H1 (cell line): ENCODE data around the gene CDK5RAP3. TPM values are rescaled to one million over a fixed set of nuclear protein-coding genes. Genes with fewer than 3 reads are reported as not detected.
A peak's percentile ranks its signal among the peaks of the same experiment; 100 is the strongest.

Experiments
- CTCF ChIA-PET: fragments of 300-600 bp; sonication (Branson Sonifier 250); formaldehyde crosslinking; loops from one replicate; lab custom pipeline; 2021; ENCODE audit not compliant: partially characterized antibody; lab: Charles Lee
- POLR2A ChIA-PET: fragments of 300-600 bp; sonication (Branson Sonifier 250); formaldehyde crosslinking; loops from one replicate; lab custom pipeline; 2021; ENCODE audit warnings: inconsistent platforms; ENCODE audit not compliant: partially characterized antibody; lab: Charles Lee
- DNase-seq, 2 experiments: peaks; one replicate each; pipeline versions ENCODE4 v3.0.0 to v3.0.0-alpha.2; 2010 to 2022; ENCODE audit warnings: low spot score in 2 of 2, low read depth in 1 of 2, mixed read lengths in 1 of 2
- FAIRE-seq: peaks from 2 replicates; lab custom pipeline; 2011; peaks lifted over from hg19 to GRCh38; lab: Jason Lieb, UNC
- H2AFZ ChIP-seq: 2 replicates; pipeline ENCODE4 v1.8.1; 2012; ENCODE audit warnings: low read length, inconsistent platforms
- H2AK5ac ChIP-seq: 2 replicates; pipeline ENCODE4 v1.6.1; 2013; ENCODE audit warnings: low read depth, low read length
- H2BK120ac ChIP-seq: replicated peaks from 2 replicates; pipeline ENCODE3; 2013; ENCODE audit warnings: low read depth, low read length, inconsistent platforms
- H2BK12ac ChIP-seq: 2 replicates; pipeline ENCODE4 v1.6.1; 2013; ENCODE audit warnings: low read depth, low read length
- H2BK15ac ChIP-seq: 2 replicates; pipeline ENCODE4 v1.6.1; 2013; ENCODE audit warnings: low read length
- H2BK20ac ChIP-seq: 2 replicates; pipeline ENCODE4 v1.6.1; 2013; ENCODE audit warnings: low read length
- H2BK5ac ChIP-seq: 2 replicates; pipeline ENCODE4 v1.6.1; 2013; ENCODE audit warnings: low read depth, low read length
- H3K14ac ChIP-seq: 2 replicates; pipeline ENCODE4 v1.6.1; 2013; ENCODE audit warnings: inconsistent platforms; ENCODE audit not compliant: insufficient read length
- H3K18ac ChIP-seq: 2 replicates; pipeline ENCODE4 v1.6.1; 2013; ENCODE audit warnings: low read length; ENCODE audit errors: extremely low read depth
- H3K23ac ChIP-seq: 2 replicates; pipeline ENCODE4 v1.6.1; 2013; ENCODE audit warnings: inconsistent platforms; ENCODE audit not compliant: insufficient read length
- H3K23me2 ChIP-seq: 2 replicates; pipeline ENCODE4 v1.6.1; 2013; ENCODE audit warnings: low read depth, low read length
- H3K27ac ChIP-seq: 2 replicates; pipeline ENCODE4 v1.6.1; 2011; ENCODE audit warnings: low read depth, low read length, inconsistent platforms
- H3K27me3 ChIP-seq, 4 experiments: replicated peaks in 1 of 4; 1 replicate in 1 of 4; 2 replicates in 3 of 4; pipeline versions ENCODE4 v1.6.1 to v1.8.1; 2011 to 2013; ENCODE audit warnings: low read length in 3 of 4, mild to moderate bottlenecking in 3 of 4, inconsistent platforms in 2 of 4, mixed read lengths in 2 of 4, moderate library complexity in 1 of 4; ENCODE audit not compliant: control insufficient read depth in 3 of 4, insufficient read depth in 3 of 4; ENCODE audit errors: extremely low read depth in 1 of 4
- H3K36me3 ChIP-seq, 4 experiments: 2 replicates each; pipeline versions ENCODE4 v1.6.1 to v1.8.1; 2011 to 2013; ENCODE audit warnings: mild to moderate bottlenecking in 4 of 4, low read length in 3 of 4, moderate library complexity in 2 of 4, control low read depth in 1 of 4, inconsistent platforms in 1 of 4; ENCODE audit not compliant: insufficient read depth in 4 of 4, control insufficient read depth in 2 of 4
- H3K4ac ChIP-seq: replicated peaks from 2 replicates; pipeline ENCODE3; 2013; ENCODE audit warnings: low read length, low read depth, mixed read lengths, inconsistent platforms; ENCODE audit not compliant: insufficient read length
- H3K4me1 ChIP-seq, 4 experiments: replicated peaks in 1 of 4; 1 replicate in 1 of 4; 2 replicates in 3 of 4; pipeline versions ENCODE4 v1.6.1 to v1.8.1; 2011 to 2013; ENCODE audit warnings: low read length in 3 of 4, inconsistent platforms in 2 of 4, mixed read lengths in 1 of 4; ENCODE audit not compliant: insufficient read depth in 4 of 4, control insufficient read depth in 3 of 4
- H3K4me2 ChIP-seq, 2 experiments: 2 replicates each; pipeline versions ENCODE4 v1.6.1 to v1.8.1; 2011 to 2013; ENCODE audit warnings: low read depth in 2 of 2, low read length in 2 of 2, control low read depth in 1 of 2, inconsistent platforms in 1 of 2, mild to moderate bottlenecking in 1 of 2; ENCODE audit not compliant: insufficient read depth in 1 of 2
- H3K4me3 ChIP-seq, 4 experiments: fragments of 200-600, 300-600 bp in 1 of 4; sonication (generic), shearing (Covaris generic), sonication (Bioruptor Twin) in 1 of 4; 2 replicates each; pipeline versions ENCODE4 v1.5.1 to v1.8.1; 2011 to 2016; ENCODE audit warnings: low read length in 4 of 4, low read depth in 3 of 4, control low read depth in 2 of 4, inconsistent platforms in 2 of 4, mild to moderate bottlenecking in 2 of 4, mixed read lengths in 1 of 4, moderate library complexity in 1 of 4; ENCODE audit not compliant: insufficient read depth in 2 of 4; ENCODE audit errors: extremely low read depth in 1 of 4
- H3K56ac ChIP-seq: replicated peaks from 2 replicates; pipeline ENCODE3; 2013; ENCODE audit warnings: low read depth, mild to moderate bottlenecking, mixed read lengths, low read length, inconsistent platforms; ENCODE audit not compliant: insufficient read length
- H3K79me1 ChIP-seq: 2 replicates; pipeline ENCODE4 v1.6.1; 2013; ENCODE audit warnings: low read depth, low read length, control low read depth
- H3K79me2 ChIP-seq, 2 experiments: 2 replicates each; pipeline versions ENCODE4 v1.6.1 to v1.8.1; 2012 to 2013; ENCODE audit warnings: low read length in 2 of 2, mild to moderate bottlenecking in 2 of 2, inconsistent platforms in 1 of 2; ENCODE audit not compliant: insufficient read depth in 2 of 2, control insufficient read depth in 1 of 2
- H3K9ac ChIP-seq, 4 experiments: replicated peaks in 1 of 4; 1 replicate in 1 of 4; 2 replicates in 3 of 4; pipeline versions ENCODE4 v1.6.1 to v1.8.1; 2011 to 2013; ENCODE audit warnings: low read depth in 3 of 4, low read length in 3 of 4, control low read depth in 2 of 4, mild to moderate bottlenecking in 2 of 4, moderate library complexity in 2 of 4, inconsistent platforms in 1 of 4; ENCODE audit errors: extremely low read depth in 1 of 4
- H3K9me3 ChIP-seq, 2 experiments: 2 replicates each; pipeline versions ENCODE4 v1.6.1 to v1.8.1; 2012 to 2013; ENCODE audit warnings: mild to moderate bottlenecking in 2 of 2, moderate library complexity in 2 of 2, control low read depth in 1 of 2, inconsistent platforms in 1 of 2, low read depth in 1 of 2, low read length in 1 of 2, mixed read lengths in 1 of 2; ENCODE audit not compliant: insufficient read depth in 2 of 2
- H4K20me1 ChIP-seq, 2 experiments: replicated peaks in 1 of 2; 2 replicates each; pipeline versions ENCODE3 to v1.8.1; 2011 to 2013; ENCODE audit warnings: inconsistent platforms in 2 of 2, low read length in 2 of 2, mild to moderate bottlenecking in 1 of 2; ENCODE audit not compliant: insufficient read depth in 2 of 2, control insufficient read depth in 1 of 2
- H4K5ac ChIP-seq: 2 replicates; pipeline ENCODE4 v1.6.1; 2013; ENCODE audit warnings: low read length, low read depth, mixed read lengths, inconsistent platforms; ENCODE audit not compliant: insufficient read length
- H4K8ac ChIP-seq: 2 replicates; pipeline ENCODE4 v1.8.0; 2013; ENCODE audit warnings: mild to moderate bottlenecking, moderate library complexity, low read length, inconsistent platforms; ENCODE audit not compliant: insufficient read depth; ENCODE audit errors: extremely low read depth
- H4K91ac ChIP-seq: replicated peaks from 2 replicates; pipeline ENCODE3; 2013; ENCODE audit warnings: low read length, mixed read lengths, inconsistent platforms; ENCODE audit not compliant: insufficient read length
- ASH2L ChIP-seq: fragments of 200-600, 300-600 bp; sonication (generic); IDR thresholded peaks from one replicate; pipeline ENCODE4 v1.7.1; 2017; ENCODE audit warnings: low read length
- CBX8 ChIP-seq: fragments of 300-800, 300-1000 bp; sonication (generic); IDR thresholded peaks from 2 replicates; pipeline ENCODE4 v1.7.1; 2016; ENCODE audit warnings: low read depth, low read length, borderline replicate concordance
- CHD2 ChIP-seq: IDR thresholded peaks from 2 replicates; pipeline ENCODE4 v1.6.1; 2012; ENCODE audit warnings: low read length, improper control_type of control experiment
- GTF2F1 ChIP-seq: IDR thresholded peaks from 2 replicates; pipeline ENCODE4 v1.6.1; 2012; ENCODE audit warnings: low read depth, low read length, improper control_type of control experiment, borderline replicate concordance
- KDM1A ChIP-seq: fragments of 200-600, 300-600 bp; sonication (generic); IDR thresholded peaks from 2 replicates; pipeline ENCODE4 v1.7.1; 2016; ENCODE audit warnings: mild to moderate bottlenecking, low read length, borderline replicate concordance
- KDM4A ChIP-seq: IDR thresholded peaks from one replicate; pipeline ENCODE4 v1.7.1; 2012; ENCODE audit warnings: low read depth, mild to moderate bottlenecking, moderate library complexity, low read length, inconsistent platforms; ENCODE audit not compliant: severe bottlenecking
- RNF2 ChIP-seq: fragments of 200-900, 300-1000 bp; sonication (generic); IDR thresholded peaks from 2 replicates; pipeline ENCODE4 v1.7.1; 2016; ENCODE audit warnings: borderline replicate concordance, low read depth, mild to moderate bottlenecking, antibody characterized with exemption, low read length; ENCODE audit not compliant: poor library complexity, severe bottlenecking; ENCODE audit errors: missing control alignments
- SRF ChIP-seq: IDR thresholded peaks from 2 replicates; pipeline ENCODE4 v1.6.1; 2011; ENCODE audit warnings: mild to moderate bottlenecking, low read depth, low read length, moderate library complexity
- TAF1 ChIP-seq: IDR thresholded peaks from 2 replicates; pipeline ENCODE4 v1.6.1; 2011; ENCODE audit warnings: mild to moderate bottlenecking, low read depth, low read length
- TBP ChIP-seq: IDR thresholded peaks from 2 replicates; pipeline ENCODE4 v1.6.1; 2011; ENCODE audit warnings: low read depth, low read length, improper control_type of control experiment
- ZNF274 ChIP-seq: IDR thresholded peaks from 2 replicates; pipeline ENCODE4 v1.7.0; 2012; ENCODE audit warnings: low read length, borderline replicate concordance; ENCODE audit errors: extremely low read depth
- WGBS, 2 experiments: shearing (Covaris generic) in 1 of 2; methylation state at CpG; one replicate each; pipeline versions ENCODE4 v1.1.6 to v1.1.7; 2013 to 2015; ENCODE audit warnings: low lambda C conversion rate in 2 of 2, mixed read lengths in 2 of 2, inconsistent platforms in 1 of 2, low coverage in 1 of 2, missing lambda C conversion rate in 1 of 2; ENCODE audit not compliant: insufficient replicate concordance in 2 of 2, insufficient coverage in 1 of 2, insufficient read length in 1 of 2; ENCODE audit errors: extremely low coverage in 1 of 2, missing lambda C conversion rate in 1 of 2; 5-methylcytosine and 5-hydroxymethylcytosine counted together
- polyA plus RNA-seq, 7 experiments: library from polyadenylated mRNA; depleted of rRNA in 3 of 7; stranded (reverse) in 5 of 7; unstranded in 2 of 7; fragments of >200 nt in 5 of 7; fragments of 200-250 nt in 2 of 7; gene quantifications; 1 replicate in 5 of 7; 2 replicates in 1 of 7; 4 replicates in 1 of 7; pipeline versions ENCODE4 v1.2.1 to v1.2.3, GENCODE V29; 2011 to 2013; ENCODE audit warnings: missing spikeins in 2 of 7, mixed read lengths in 2 of 7
- total RNA-seq: library from RNA; stranded (reverse); fragmentation: NEBNext Ultra II Directional; extraction: Animal tissue kit (Norgen Biotek cat#: 25700); gene quantifications from 2 replicates; pipeline ENCODE4 v1.2.1, GENCODE V29; 2021
- TF ChIP-seq, protein P1 (sequence below): IDR thresholded peaks from 2 replicates; pipeline ENCODE4 v1.6.1; 2012; ENCODE audit warnings: low read length, inconsistent platforms

Gene CDK5RAP3
- total and polyA plus RNA-seq, 2 of the 8 experiments (the other 6 are each of a cell fraction or from before 2014, with no cell fraction given) = 88.2 to 93.2 TPM

DNA sequence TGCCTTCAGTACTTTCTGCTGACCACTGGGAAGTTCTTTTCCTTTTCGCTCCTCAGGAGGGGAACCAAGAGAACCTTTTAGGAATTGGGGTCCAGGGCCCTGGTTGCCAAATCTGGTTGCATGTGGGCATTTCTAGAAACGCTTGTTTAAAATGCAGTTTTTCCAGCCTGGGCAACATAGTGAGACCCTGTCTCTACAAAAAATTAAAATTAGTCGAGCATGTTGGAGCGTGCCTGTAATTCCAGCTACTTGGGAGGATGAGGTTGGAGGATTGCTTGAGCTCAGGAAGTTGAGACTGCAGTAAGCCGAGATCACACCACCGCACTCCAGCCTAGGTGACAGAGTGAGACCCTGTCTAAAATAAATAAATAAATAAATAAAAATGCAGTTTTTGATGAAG lies 28.3 kb upstream of the CDK5RAP3 start:
- ChIA-PET POLR2A (interaction anchor here (1.0 to 2.7 kb wide), 7 partner anchors 10 to 165 kb away, joined by 3 to 8 read pairs (median 3); partner anchors contain the start of genes SNX11 and SP2), CTCF (interaction anchor here (2.2 to 28.0 kb wide), 5 partner anchors 15 to 96 kb away, joined by 7 to 1010 read pairs (median 246); partner anchors contain the start of genes CDK5RAP3, PRR15L, SCRN2 and SP6)
- Histone ChIP-seq H4K5ac (no peak overlapping the region), H3K14ac (no peak overlapping the region), H3K4ac (no peak overlapping the region), H3K56ac (no peak overlapping the region), H3K9ac (no peak overlapping the region), H4K20me1 (no peaks in the 10 kb centered on the region), H3K36me3 (no peaks in the 10 kb centered on the region; a peak in 1 of 8 replicates), H2BK15ac (no peak overlapping the region), H3K23ac (no peak overlapping the region), H3K4me3 (peak overlapping the region in 1 of 4 experiments; percentile 58; a peak in 1 of 8 replicates), H3K4me2 (peak overlapping the region; percentile 68 to 74; a peak in 3 of 4 replicates), H4K91ac (no peak overlapping the region), H2AK5ac (no peak overlapping the region), H3K9me3 (no peaks in the 10 kb centered on the region), H3K4me1 (peaks cover 0 to 1% (median 0%) of the 10 kb centered on the region in 4 experiments; a peak in 1 of 7 replicates), H2BK5ac (no peak overlapping the region), H3K18ac (no peak overlapping the region), H3K27me3 (peaks cover 0 to 12% (median 7%) of the 10 kb centered on the region in 4 experiments; a peak in 5 of 7 replicates), H2AFZ (no peak overlapping the region), H4K8ac (no peak overlapping the region), H3K79me1 (no peaks in the 10 kb centered on the region), H3K79me2 (no peaks in the 10 kb centered on the region), H2BK120ac (no peak overlapping the region), H2BK20ac (no peak overlapping the region), H2BK12ac (no peak overlapping the region), H3K27ac (no peak overlapping the region), H3K23me2 (no peaks in the 10 kb centered on the region; the same call in 1 of the 2 replicates)
- 84% methylated on average over 5 of the region's 6 CpGs; no CpG with 5 or more reads in 1 of the 2 experiments for WGBS, 2 experiments
- no peak for FAIRE-seq
- no peak for DNase-seq
- TF ChIP-seq RNF2 (no peak), ZNF274 (no peak), SRF (no peak), KDM4A (no peak), CBX8 (no peak), ASH2L (no peak), TBP (no peak), KDM1A (no peak), GTF2F1 (no peak), CHD2 (no peak), TAF1 (no peak)
- TF ChIP-seq, protein P1, sequence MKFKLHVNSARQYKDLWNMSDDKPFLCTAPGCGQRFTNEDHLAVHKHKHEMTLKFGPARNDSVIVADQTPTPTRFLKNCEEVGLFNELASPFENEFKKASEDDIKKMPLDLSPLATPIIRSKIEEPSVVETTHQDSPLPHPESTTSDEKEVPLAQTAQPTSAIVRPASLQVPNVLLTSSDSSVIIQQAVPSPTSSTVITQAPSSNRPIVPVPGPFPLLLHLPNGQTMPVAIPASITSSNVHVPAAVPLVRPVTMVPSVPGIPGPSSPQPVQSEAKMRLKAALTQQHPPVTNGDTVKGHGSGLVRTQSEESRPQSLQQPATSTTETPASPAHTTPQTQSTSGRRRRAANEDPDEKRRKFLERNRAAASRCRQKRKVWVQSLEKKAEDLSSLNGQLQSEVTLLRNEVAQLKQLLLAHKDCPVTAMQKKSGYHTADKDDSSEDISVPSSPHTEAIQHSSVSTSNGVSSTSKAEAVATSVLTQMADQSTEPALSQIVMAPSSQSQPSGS = no peak
